B cell (primary cell): ENCODE data around the gene TP53BP1. TPM values are rescaled to one million over a fixed set of nuclear protein-coding genes. Genes with fewer than 3 reads are reported as not detected.
"Not testable (repeated sequence)": the region's sequence is repeated elsewhere in the genome, so short reads cannot be mapped to it uniquely, and the experiment has no call there.

ENCODE experiments used
- ATAC-seq: fragments of 200-7000 bp; cut with Tn5 transposase; one replicate; pipeline ENCODE4 v1.10.0; 2021; ENCODE audit warnings: low read depth, mild to moderate bottlenecking, moderate number of reproducible peaks, moderate library complexity
- CTCF ChIA-PET: fragments of 350-600 bp; sonication (Branson Sonifier 250); formaldehyde crosslinking; loops from one replicate; lab custom pipeline; 2021; ENCODE audit warnings: antibody characterized with exemption, inconsistent platforms; lab: Charles Lee
- POLR2A ChIA-PET: fragments of 350-600 bp; sonication (Branson Sonifier 250); formaldehyde crosslinking; loops from one replicate; lab custom pipeline; 2021; ENCODE audit warnings: antibody characterized with exemption; lab: Charles Lee
- DNase-seq: peaks from one replicate; pipeline ENCODE4 v3.0.0; 2013
- H2AFZ ChIP-seq: 2 replicates; pipeline ENCODE4 v1.6.1; 2012; ENCODE audit warnings: mild to moderate bottlenecking, low read depth, low read length; ENCODE audit not compliant: insufficient read depth, poor library complexity, severe bottlenecking
- H3K27ac ChIP-seq, 2 donors: 1 replicate in 1 of 2; 2 replicates in 1 of 2; pipeline ENCODE4 v1.5.1; 2012 to 2013; ENCODE audit warnings: low read length in 2 of 2, mild to moderate bottlenecking in 2 of 2, moderate library complexity in 1 of 2
- H3K27me3 ChIP-seq, 4 experiments: fragments of 200-600 bp in 1 of 4; sonication (generic) in 1 of 4; replicated peaks in 1 of 4; 1 replicate in 2 of 4; 2 replicates in 2 of 4; pipeline versions ENCODE4 v1.6.1 to v1.7.0; 2013 to 2016; ENCODE audit warnings: low read length in 3 of 4, mild to moderate bottlenecking in 2 of 4, mixed read lengths in 1 of 4, moderate library complexity in 1 of 4; ENCODE audit not compliant: insufficient read depth in 4 of 4, control insufficient read depth in 3 of 4; ENCODE audit errors: control extremely low read depth in 1 of 4
- H3K36me3 ChIP-seq, 2 experiments: replicated peaks in 1 of 2; 1 replicate in 1 of 2; 2 replicates in 1 of 2; pipeline versions ENCODE4 v1.6.1 to v1.7.1; 2013; ENCODE audit warnings: low read length in 1 of 2; ENCODE audit not compliant: insufficient read depth in 2 of 2, control insufficient read depth in 1 of 2; ENCODE audit errors: control extremely low read depth in 1 of 2, extremely low read depth in 1 of 2
- H3K4me1 ChIP-seq, 2 donors: fragments of 200-600 bp in 1 of 2; sonication (generic) in 1 of 2; 1 replicate in 1 of 2; 2 replicates in 1 of 2; pipeline versions ENCODE4 v1.5.1 to v1.6.1; 2013 to 2017; ENCODE audit warnings: low read length in 2 of 2; ENCODE audit not compliant: control insufficient read depth in 2 of 2, insufficient read depth in 2 of 2
- H3K4me2 ChIP-seq: replicated peaks from 2 replicates; pipeline ENCODE3; 2012; ENCODE audit warnings: mild to moderate bottlenecking, low read depth, low read length; ENCODE audit not compliant: poor library complexity, severe bottlenecking
- H3K4me3 ChIP-seq, 5 experiments: fragments of 200-600 bp in 1 of 5; sonication (generic) in 1 of 5; 1 replicate in 3 of 5; 2 replicates in 2 of 5; pipeline versions ENCODE4 v1.5.1 to v1.7.0; 2011 to 2016; ENCODE audit warnings: low read length in 4 of 5, mild to moderate bottlenecking in 4 of 5, low read depth in 2 of 5, control low read depth in 1 of 5, moderate library complexity in 1 of 5; ENCODE audit not compliant: insufficient read depth in 1 of 5; ENCODE audit errors: control extremely low read depth in 1 of 5, extremely low read depth in 1 of 5
- H3K79me2 ChIP-seq: fragments of 200-600 bp; sonication (generic); one replicate; pipeline ENCODE4 v1.6.0; 2016; ENCODE audit warnings: low read length; ENCODE audit not compliant: control insufficient read depth, insufficient read depth
- H3K9ac ChIP-seq: fragments of 200-600 bp; sonication (generic); 2 replicates; pipeline ENCODE4 v1.6.1; 2017; ENCODE audit warnings: mild to moderate bottlenecking, low read length, moderate library complexity
- H3K9me3 ChIP-seq, 3 donors: one replicate each; pipeline versions ENCODE4 v1.6.1 to v1.7.1; 2013; ENCODE audit warnings: low read length in 2 of 3; ENCODE audit not compliant: control insufficient read depth in 2 of 3, insufficient read depth in 1 of 3; ENCODE audit errors: control extremely low read depth in 1 of 3
- H4K20me1 ChIP-seq: 2 replicates; pipeline ENCODE4 v1.6.0; 2012; ENCODE audit warnings: mild to moderate bottlenecking, low read length; ENCODE audit not compliant: insufficient read depth, control insufficient read depth, poor library complexity, severe bottlenecking
- H3K27ac Mint-ChIP-seq: one replicate; pipeline ENCODE4 v1.8.0; 2021; ENCODE audit warnings: mixed read lengths
- H3K27me3 Mint-ChIP-seq: one replicate; pipeline ENCODE4 v1.8.0; 2021; ENCODE audit warnings: mixed read lengths
- H3K4me1 Mint-ChIP-seq: one replicate; pipeline ENCODE4 v1.8.0; 2021; ENCODE audit warnings: mixed read lengths
- H3K4me3 Mint-ChIP-seq: one replicate; pipeline ENCODE4 v1.8.0; 2021; ENCODE audit warnings: mixed read lengths
- H3K9me3 Mint-ChIP-seq: one replicate; pipeline ENCODE4 v1.8.0; 2022; ENCODE audit warnings: mixed read lengths; ENCODE audit not compliant: insufficient read depth
- EZH2 ChIP-seq: IDR thresholded peaks from 2 replicates; pipeline ENCODE4 v1.6.1; 2012; ENCODE audit warnings: borderline replicate concordance, low read depth, mild to moderate bottlenecking, moderate library complexity, low read length; ENCODE audit not compliant: insufficient read depth, poor library complexity, severe bottlenecking
- WGBS: methylation state at CpG from one replicate; pipeline ENCODE4 v1.1.5; 2013; ENCODE audit warnings: missing lambda C conversion rate; ENCODE audit not compliant: insufficient coverage; 5-methylcytosine and 5-hydroxymethylcytosine counted together
- intact Hi-C: fragments of 100-400 bp; cut with micrococcal nuclease; formaldehyde crosslinking; loops from one replicate; pipeline ENCODE4 v1.10.0; 2022
- polyA plus RNA-seq: library from polyadenylated mRNA; depleted of rRNA; stranded (reverse); fragments of >200 nt; gene quantifications from 2 replicates; pipeline ENCODE4 v1.2.3, GENCODE V29; 2012
- total RNA-seq, 2 donors: library from RNA; stranded (reverse); fragments of 120-200 nt in 1 of 2; gene quantifications; 1 replicate in 1 of 2; 2 replicates in 1 of 2; pipeline versions ENCODE4 v1.2.3 to v1.2.4, GENCODE V29; 2013 to 2022
- TF ChIP-seq, protein P1 (sequence below): fragments of 200-600 bp; IDR thresholded peaks from one replicate; pipeline ENCODE4 v1.8.0; 2022; ENCODE audit warnings: antibody characterized with exemption, mild to moderate bottlenecking

Gene TP53BP1
- total and polyA plus RNA-seq, 2 donors (not counting 1 experiment from before 2014, with no cell fraction given): 13.1 to 70.5 TPM

GRCh38 chr15:43534897-43535296 lies 41.9 kb upstream of the TP53BP1 start:
- no peaks in the 10 kb centered on the region for H3K9me3 ChIP-seq
- intact Hi-C loops: no loop called here
- no peak overlapping the region for H3K9ac ChIP-seq
- ChIA-PET CTCF (no interaction called here), POLR2A (no interaction called here)
- no peak overlapping the region for H3K27ac ChIP-seq
- TF ChIP-seq, protein P1, sequence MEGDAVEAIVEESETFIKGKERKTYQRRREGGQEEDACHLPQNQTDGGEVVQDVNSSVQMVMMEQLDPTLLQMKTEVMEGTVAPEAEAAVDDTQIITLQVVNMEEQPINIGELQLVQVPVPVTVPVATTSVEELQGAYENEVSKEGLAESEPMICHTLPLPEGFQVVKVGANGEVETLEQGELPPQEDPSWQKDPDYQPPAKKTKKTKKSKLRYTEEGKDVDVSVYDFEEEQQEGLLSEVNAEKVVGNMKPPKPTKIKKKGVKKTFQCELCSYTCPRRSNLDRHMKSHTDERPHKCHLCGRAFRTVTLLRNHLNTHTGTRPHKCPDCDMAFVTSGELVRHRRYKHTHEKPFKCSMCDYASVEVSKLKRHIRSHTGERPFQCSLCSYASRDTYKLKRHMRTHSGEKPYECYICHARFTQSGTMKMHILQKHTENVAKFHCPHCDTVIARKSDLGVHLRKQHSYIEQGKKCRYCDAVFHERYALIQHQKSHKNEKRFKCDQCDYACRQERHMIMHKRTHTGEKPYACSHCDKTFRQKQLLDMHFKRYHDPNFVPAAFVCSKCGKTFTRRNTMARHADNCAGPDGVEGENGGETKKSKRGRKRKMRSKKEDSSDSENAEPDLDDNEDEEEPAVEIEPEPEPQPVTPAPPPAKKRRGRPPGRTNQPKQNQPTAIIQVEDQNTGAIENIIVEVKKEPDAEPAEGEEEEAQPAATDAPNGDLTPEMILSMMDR: no peak
- no peak for TF ChIP-seq EZH2
- no peak overlapping the region for H3K4me3 ChIP-seq
- H3K79me2 ChIP-seq: no peaks in the 10 kb centered on the region
- Mint-ChIP-seq H3K27ac (no peak overlapping the region), H3K9me3 (no peaks in the 10 kb centered on the region), H3K4me1 (no peaks in the 10 kb centered on the region), H3K4me3 (no peak overlapping the region), H3K27me3 (no peaks in the 10 kb centered on the region)
- no peaks in the 10 kb centered on the region for H3K27me3 ChIP-seq
- H3K36me3 ChIP-seq: peaks cover 0 to 16% of the 10 kb centered on the region in 2 experiments
- DNase-seq (no peak), ATAC-seq (no peak)
- no peaks in the 10 kb centered on the region for H3K4me1 ChIP-seq
- H4K20me1 ChIP-seq: no peaks in the 10 kb centered on the region
- 57% methylated on average over 2 of the region's 3 CpGs for WGBS
- no peak overlapping the region for H3K4me2 ChIP-seq
- H2AFZ ChIP-seq: no peak overlapping the region

DNA sequence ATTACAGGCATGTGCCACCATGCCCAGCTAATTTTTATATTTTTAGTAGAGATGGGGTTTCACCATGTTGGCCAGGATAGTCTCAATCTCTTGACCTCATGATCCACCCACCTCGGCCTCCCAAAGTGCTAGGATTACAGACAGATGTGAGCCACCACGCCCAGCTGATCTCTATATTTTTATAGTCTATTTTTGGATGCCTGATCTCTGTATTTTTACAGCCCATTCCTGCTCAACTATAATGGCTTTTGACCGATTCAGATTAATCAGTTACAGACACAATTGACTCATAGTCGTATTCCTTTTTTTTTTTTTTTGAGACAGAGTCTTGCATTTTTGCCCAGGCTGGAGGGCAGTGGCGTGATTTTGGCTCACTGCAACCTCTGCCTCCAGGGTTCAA lies 39.9 kb upstream of the TP53BP1 start:
- H3K4me3 Mint-ChIP-seq, H4K20me1 ChIP-seq, H3K4me3 ChIP-seq, H3K9me3 Mint-ChIP-seq, H3K79me2 ChIP-seq, H3K27me3 Mint-ChIP-seq, H3K27ac ChIP-seq, H3K27me3 ChIP-seq, intact Hi-C loops, POLR2A ChIA-PET, H3K9me3 ChIP-seq, H3K4me1 ChIP-seq, H2AFZ ChIP-seq, H3K4me2 ChIP-seq, H3K9ac ChIP-seq, H3K4me1 Mint-ChIP-seq, DNase-seq, H3K27ac Mint-ChIP-seq, ATAC-seq: not testable (repeated sequence)
- 100% methylated on average over 3 of the region's 5 CpGs for WGBS
- peaks cover 0 to 13% of the 10 kb centered on the region in 2 experiments for H3K36me3 ChIP-seq
- CTCF ChIA-PET: interaction anchor here (0.5 kb wide), 1 partner anchor 11 kb away, joined by 3 read pairs; no protein-coding TSS in a partner anchor
